Rectal smooth muscle tissue (tissue), 1 donor: ENCODE measurements around the gene TMEM150A.

ENCODE experiments used
- H3K27ac ChIP-seq: one replicate; pipeline ENCODE4 v1.7.0; 2013; ENCODE audit warnings: low read depth, low read length, inconsistent platforms
- H3K27me3 ChIP-seq: one replicate; pipeline ENCODE4 v1.7.0; 2013; ENCODE audit warnings: low read length; ENCODE audit not compliant: control insufficient read depth, insufficient read depth
- H3K36me3 ChIP-seq: one replicate; pipeline ENCODE4 v1.7.0; 2013; ENCODE audit warnings: low read length; ENCODE audit not compliant: control insufficient read depth, insufficient read depth
- H3K4me1 ChIP-seq: one replicate; pipeline ENCODE4 v1.7.0; 2013; ENCODE audit warnings: low read length; ENCODE audit not compliant: control insufficient read depth, insufficient read depth
- H3K4me3 ChIP-seq: one replicate; pipeline ENCODE4 v1.7.0; 2013; ENCODE audit warnings: low read length
- H3K9ac ChIP-seq: one replicate; pipeline ENCODE4 v1.7.0; 2013; ENCODE audit warnings: low read length

Gene TMEM150A

DNA sequence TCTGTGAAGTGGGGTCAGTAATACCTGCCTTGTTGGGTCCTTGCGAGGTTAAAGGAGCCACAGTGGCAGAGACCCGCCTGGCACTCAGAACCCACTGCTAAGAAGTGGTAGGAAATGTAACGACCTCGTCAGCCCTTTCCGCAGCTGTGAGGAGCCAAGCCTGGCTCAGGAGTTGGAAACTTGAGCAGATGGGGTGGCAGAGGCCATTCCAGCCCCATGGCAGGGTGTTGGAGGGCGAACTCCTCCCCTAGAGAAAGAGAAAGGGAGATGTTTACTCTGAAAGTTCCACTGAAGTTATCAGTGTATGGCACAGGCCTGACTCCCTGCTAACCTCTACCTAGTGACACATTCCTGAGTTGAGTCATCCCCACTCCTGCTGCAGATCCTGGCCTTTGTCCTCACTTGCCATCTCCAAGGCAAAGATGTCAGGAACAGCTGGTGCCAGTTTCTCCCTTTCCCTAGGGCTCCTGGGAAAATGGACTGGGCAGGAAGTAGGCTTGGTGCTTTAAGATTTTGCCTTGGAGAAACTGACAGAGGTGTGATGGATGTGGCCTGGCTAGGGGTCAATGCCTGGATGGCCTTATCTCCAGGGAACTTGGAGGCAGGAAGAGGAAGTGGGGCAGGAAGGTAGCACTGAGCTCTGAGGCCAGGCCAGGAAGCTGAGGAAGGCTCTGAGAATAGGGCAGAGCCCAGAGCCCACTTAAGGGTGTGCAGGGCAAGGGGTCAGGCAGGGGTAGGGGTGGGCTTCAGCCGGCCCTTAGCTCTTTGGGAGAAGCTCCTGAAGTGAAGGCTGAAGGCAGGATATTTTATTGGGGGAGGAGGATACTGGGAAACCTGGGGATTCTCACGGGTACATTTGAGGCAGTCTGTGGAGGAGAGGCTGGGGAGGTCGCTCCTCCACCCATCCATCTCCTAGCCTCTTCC is 17.4 kb downstream of the TMEM150A start:
- Histone ChIP-seq H3K36me3 (peaks cover 2% of the 10 kb centered on the region), H3K4me1 (peaks cover 11% of the 10 kb centered on the region), H3K4me3 (peak overlapping the region; percentile 75), H3K27ac (peak overlapping the region; percentile 88), H3K9ac (peak overlapping the region; percentile 61), H3K27me3 (no peaks in the 10 kb centered on the region)

DNA sequence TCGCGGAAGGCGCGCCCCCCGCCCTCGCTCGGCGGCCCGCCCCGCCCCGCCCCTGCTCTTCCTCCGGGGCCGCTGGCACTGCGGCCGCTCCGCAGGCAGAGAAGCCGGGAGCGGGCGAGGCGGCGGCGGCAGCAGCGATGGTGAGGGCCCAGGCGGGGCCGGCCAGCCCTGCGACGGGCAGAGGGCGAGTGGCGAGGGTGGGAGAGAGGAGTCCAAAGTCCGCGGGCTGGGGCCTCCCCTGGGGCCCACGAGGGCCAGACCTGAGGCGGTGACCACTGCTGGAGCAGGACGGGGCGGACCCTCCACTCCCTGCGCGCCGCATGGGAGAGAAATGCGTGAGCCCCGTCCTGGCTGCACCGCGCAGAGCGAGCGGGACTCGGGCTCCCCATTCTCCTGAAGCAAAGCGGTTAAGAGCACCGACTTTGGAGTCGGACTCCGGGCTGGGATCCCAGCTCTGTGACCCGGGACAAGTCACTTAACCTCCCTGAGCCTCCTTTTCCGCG is 18.1 kb downstream of the TMEM150A start, which contains the start of gene VAMP5:
Gene VAMP5, plus strand, starts transcription at position 78 of the 503 bp plus-strand sequence. Its CDS starts 60 bp downstream, at position 138.
- Histone ChIP-seq H3K36me3 (peaks cover 2% of the 10 kb centered on the region), H3K4me3 (peak within 1 kb of the TSS; percentile 75), H3K4me1 (peaks cover 11% of the 10 kb centered on the region), H3K9ac (peak within 1 kb of the TSS; percentile 61), H3K27ac (peak within 1 kb of the TSS; percentile 88), H3K27me3 (no peaks in the 10 kb centered on the region)

DNA sequence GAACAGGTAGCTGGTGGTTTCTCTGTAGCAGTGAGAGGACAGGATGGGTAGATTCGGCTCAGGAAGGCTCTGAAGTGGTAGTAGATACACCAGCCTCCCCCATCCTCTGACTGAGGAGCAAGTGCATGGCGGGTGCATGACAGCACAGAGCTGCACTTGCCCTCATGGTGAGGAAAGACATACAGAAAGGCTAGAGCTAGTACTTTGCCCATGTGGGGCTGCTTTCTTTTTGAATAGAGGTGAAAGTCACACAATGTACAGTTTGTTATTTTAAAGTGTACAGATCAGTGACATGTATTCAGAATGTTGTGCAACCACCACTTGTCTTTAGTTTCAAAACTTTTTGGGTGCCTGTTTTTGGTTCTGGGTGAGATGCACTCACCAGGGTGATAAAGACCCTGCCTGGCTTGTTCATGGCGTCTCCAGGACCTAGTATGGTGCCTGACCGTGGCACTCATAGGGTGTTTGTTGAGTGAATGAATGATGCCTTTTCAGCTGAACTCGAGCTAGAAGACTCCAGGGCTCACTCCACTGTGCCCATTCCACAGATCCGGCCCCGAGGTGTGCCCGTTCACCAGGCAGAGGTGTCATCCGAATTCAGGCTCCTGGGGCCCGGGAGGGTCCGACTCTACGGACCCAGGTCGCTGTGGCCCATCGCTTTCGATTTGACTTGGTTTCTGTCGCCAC is 18.7 kb downstream of the TMEM150A start:
- Histone ChIP-seq H3K36me3 (peaks cover 2% of the 10 kb centered on the region), H3K27me3 (no peaks in the 10 kb centered on the region), H3K27ac (peak overlapping the region; percentile 88), H3K4me1 (peaks cover 11% of the 10 kb centered on the region), H3K9ac (peak overlapping the region; percentile 38), H3K4me3 (peak overlapping the region; percentile 71)

DNA sequence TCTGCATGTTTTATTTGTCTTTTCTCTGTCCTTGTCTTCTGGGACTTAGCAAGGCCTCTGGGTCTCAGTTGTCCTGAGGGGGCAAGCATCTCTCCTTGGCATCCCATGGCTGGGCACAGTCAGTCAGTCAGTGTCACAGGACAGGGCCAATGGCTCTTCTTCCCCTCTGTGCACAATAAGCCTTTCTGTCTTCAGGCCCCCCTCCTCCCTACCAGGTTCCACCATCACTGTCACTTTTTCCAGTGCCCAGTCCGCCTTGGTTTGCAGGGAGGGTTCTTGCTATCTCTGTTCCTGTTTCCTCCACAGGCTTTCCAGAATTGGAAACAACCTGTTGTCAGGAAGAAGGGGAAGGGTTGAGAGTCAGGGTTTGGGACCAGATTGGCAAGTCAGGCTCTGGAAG is 20.0 kb downstream of the TMEM150A start:
- Histone ChIP-seq H3K4me3 (no peak overlapping the region), H3K9ac (no peak overlapping the region), H3K27ac (no peak overlapping the region), H3K4me1 (peaks cover 11% of the 10 kb centered on the region), H3K36me3 (peaks cover 2% of the 10 kb centered on the region), H3K27me3 (no peaks in the 10 kb centered on the region)

DNA sequence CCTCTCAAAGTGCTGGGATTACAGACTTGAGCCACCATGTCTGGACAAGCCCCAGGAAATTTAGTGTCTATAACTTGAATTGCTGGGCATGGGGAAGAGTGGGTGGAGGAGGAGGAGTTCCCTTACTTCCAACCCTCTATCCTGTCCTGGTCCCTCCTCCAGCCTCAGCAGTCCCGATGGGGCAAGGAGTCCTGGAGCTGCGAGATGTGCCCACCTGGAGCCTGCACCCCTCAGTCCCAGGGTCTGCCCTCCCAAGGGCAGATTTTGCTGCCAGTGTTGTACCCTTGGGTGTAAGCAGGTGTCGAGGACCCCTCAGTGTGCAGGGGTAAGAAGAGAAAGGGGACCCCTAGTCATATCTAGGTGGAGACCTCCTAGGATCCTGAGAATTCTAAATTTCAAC is 22.3 kb downstream of the TMEM150A start:
- Histone ChIP-seq H3K27ac (no peak overlapping the region), H3K27me3 (no peaks in the 10 kb centered on the region), H3K36me3 (peaks cover 2% of the 10 kb centered on the region), H3K4me3 (no peak overlapping the region), H3K9ac (no peak overlapping the region), H3K4me1 (peaks cover 10% of the 10 kb centered on the region)

DNA sequence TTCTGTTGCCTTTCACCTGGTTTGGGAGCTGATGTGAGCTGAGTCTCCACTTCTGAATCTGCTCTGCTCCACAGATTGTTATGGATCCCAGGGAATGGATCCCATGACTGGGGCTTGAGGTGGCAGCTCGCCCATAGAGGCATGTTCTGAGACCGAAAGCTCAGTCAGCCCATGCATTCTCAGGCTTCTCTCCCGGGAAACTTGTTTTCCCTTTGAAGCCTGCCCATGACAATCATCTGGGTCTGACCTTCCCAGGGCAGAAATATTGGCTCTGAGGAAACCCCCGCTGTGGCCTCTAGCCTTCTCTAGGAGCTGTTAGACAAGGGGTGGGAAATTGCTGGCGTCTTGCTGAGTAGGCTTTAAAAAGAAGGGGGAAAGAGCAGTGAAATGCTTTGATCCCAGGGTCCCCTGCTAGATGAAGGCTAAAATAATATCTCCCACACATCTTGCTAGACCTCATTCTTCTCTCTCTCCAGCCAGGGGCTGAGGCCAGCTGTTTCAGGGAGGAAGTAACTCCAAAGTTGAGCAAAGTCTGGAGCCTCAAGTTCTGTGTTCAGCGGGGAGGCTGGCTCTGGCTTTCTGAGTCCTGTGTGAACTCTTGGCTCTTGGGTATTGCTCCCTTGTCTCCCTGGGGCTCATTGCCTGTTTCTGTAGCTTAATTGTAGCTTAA is 23.1 kb downstream of the TMEM150A start:
- peaks cover 3% of the 10 kb centered on the region for H3K4me1 ChIP-seq
- no peak overlapping the region for H3K9ac ChIP-seq
- peak overlapping the region; percentile 66 for H3K4me3 ChIP-seq
- H3K27me3 ChIP-seq: no peaks in the 10 kb centered on the region
- H3K36me3 ChIP-seq: peaks cover 2% of the 10 kb centered on the region
- H3K27ac ChIP-seq: no peak overlapping the region

DNA sequence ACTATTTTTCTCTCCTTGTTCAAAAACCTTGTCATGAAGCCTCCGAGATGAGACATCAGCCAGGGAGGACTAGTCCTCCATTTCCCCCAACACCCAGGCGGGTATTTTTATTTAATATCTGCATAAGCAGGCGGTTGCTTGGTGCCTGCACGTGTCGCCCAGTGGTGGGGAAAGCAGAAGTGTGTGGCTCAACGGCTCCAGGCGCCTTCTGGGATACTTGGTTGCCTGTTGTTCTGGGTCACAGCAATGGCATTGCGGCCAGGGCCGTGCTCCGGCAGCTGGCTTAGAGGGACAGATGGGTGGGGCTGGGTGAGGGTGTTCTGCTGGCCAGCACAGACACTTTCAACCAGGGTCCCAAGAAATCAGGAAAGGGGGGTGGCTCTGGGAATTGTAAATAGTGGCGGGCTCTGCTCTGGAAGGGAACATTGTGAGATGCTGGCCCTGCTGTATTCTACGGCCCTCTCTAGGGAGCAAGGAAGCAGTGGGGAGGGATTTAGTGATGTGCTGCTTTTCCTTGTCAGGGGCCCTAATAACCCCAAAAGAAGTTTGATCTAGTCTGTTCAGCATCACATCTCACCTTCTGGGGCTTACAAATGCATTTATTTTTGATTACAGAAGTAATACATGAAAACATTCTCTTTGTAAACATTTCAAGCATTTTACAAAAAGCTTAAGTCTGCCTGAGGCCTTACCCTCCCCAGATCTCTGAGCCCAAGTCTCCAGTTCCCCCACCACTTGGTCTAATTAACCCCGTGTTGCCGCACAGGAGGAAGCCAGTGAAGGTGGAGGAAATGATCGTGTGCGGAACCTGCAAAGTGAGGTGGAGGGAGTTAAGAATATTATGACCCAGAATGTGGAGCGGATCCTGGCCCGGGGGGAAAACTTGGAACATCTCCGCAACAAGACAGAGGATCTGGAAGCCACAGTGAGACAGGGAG is 24.0 kb downstream of the TMEM150A start:
- peak overlapping the region; percentile 30 for H3K9ac ChIP-seq
- H3K27ac ChIP-seq: no peak overlapping the region
- peak overlapping the region; percentile 66 for H3K4me3 ChIP-seq
- no peaks in the 10 kb centered on the region for H3K4me1 ChIP-seq
- no peaks in the 10 kb centered on the region for H3K27me3 ChIP-seq
- H3K36me3 ChIP-seq: peaks cover 2% of the 10 kb centered on the region

DNA sequence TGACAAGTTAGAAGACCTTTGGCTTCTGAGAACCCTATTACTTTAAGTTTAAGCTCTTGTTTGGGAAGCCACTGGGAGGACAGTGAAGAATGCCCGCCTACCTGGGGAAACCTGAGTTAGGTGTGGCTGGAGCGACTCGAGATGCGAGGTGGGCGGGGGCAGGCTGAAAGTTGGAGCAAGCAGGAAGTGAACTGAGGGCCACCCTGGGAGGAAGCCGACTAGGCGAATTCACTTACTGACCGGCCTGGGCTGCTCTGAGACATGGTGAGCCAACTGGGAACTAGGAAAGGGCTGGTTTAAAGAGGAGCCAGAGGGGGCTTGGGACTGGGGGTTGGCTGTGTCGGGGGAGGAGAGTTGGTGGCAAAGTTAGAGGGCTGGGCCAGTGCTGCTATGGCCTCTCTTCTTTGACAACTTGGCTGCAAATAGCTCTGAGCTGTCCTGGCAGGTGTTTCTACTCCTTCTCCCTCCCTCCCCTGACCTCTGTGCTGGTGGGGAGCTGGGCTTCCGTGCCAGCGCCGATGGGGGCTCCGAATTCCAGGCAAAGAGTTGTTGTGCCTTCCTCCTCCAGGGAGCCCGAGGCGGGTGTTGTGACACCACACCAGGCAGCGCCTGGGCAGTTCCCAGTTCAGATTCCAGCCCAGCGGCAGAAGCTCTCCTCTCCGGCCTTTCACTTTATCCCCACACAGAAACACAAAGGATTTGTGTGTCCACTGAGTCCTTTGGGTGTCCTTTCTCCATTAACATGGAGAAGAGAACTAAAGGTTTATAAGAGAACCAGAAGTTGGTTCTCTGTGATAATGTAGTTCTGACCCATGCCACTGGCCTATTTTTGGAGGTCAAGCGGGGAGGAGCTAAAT is 24.9 kb downstream of the TMEM150A start, which contains the start of gene VAMP8:
Gene VAMP8, plus strand, starts transcription at position 201 of the 857 bp plus-strand sequence. Its CDS starts 61 bp downstream, at position 262.
- H3K9ac ChIP-seq: peak within 1 kb of the TSS; percentile 74
- peaks cover 2% of the 10 kb centered on the region for H3K36me3 ChIP-seq
- peak within 1 kb of the TSS; percentile 27 for H3K27ac ChIP-seq
- peak within 1 kb of the TSS; percentile 66 for H3K4me3 ChIP-seq
- no peaks in the 10 kb centered on the region for H3K27me3 ChIP-seq
- H3K4me1 ChIP-seq: no peaks in the 10 kb centered on the region

DNA sequence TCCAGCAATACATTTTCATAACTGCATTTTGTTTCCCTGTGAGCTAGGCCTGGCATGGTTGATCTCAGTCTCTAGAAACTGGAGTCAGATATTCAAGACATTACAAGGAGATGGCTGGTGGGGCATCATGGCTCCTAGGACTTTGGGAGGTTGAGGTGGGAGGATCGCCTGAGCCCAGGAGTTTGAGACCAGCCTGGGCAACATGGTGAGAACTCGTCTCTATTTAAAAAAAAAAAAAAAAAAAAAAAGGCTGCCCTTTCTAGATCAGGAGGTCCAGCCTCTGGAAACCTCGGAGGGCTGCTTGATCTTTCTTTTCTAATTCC is 25.5 kb downstream of the TMEM150A start:
- Histone ChIP-seq H3K4me3 (no peak overlapping the region), H3K27ac (no peak overlapping the region), H3K27me3 (no peaks in the 10 kb centered on the region), H3K4me1 (no peaks in the 10 kb centered on the region), H3K36me3 (peaks cover 2% of the 10 kb centered on the region), H3K9ac (no peak overlapping the region)

DNA sequence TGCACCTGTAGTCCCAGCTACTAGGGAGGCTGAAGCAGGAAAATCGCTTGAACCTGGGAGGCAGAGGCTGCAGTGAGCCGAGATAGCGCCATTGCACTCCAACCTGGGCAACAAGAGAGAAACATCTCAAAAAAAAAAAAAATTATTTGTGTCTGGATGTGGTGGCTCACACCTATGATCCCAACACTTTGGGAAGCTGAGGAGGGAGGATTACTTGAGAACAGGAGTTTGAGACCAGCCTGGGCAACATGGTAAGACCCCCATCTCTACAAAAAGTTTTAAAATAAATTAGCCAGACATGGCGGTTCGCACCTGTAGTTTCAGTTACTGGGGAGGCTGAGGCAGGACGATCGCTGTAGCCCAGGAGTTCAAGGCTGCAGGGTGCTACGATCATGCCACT is 26.8 kb downstream of the TMEM150A start:
- Histone ChIP-seq H3K36me3 (no peaks in the 10 kb centered on the region), H3K4me3 (no peak overlapping the region), H3K4me1 (no peaks in the 10 kb centered on the region), H3K27ac (no peak overlapping the region), H3K9ac (no peak overlapping the region), H3K27me3 (no peaks in the 10 kb centered on the region)

DNA sequence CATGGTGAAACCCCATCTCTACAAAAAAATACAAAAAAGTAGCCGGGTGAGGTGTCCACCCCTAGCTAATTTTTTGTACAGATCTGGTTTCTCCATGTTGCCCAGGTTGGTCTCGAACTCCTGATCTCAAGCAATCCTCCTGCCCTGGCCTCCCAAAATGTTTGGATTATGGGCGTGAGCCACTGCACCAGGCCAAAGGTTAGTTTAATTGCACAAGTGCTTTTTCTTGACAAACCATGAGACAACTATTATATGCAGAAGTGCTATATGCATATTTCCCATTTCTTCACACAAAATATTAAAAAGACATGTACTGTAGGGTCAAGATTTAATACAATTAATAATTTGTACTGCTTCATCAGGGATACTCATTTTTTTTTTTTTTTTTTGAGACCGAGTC is 36.2 kb downstream of the TMEM150A start:
- Histone ChIP-seq H3K36me3 (no peaks in the 10 kb centered on the region), H3K27ac (no peak overlapping the region), H3K4me3 (no peak overlapping the region), H3K9ac (no peak overlapping the region), H3K4me1 (no peaks in the 10 kb centered on the region), H3K27me3 (no peaks in the 10 kb centered on the region)
